ENCODE data around the gene CNBD2. TPM values are rescaled to one million over a fixed set of nuclear protein-coding genes. Genes with fewer than 3 reads are reported as not detected.
"Not testable (repeated sequence)": the region's sequence is repeated elsewhere in the genome, so short reads cannot be mapped to it uniquely, and the experiment has no call there.

CNBD2 gene
- polyA plus RNA-seq, 4 donors = 0.34 to 1.1 (median 0.65) TPM

DNA sequence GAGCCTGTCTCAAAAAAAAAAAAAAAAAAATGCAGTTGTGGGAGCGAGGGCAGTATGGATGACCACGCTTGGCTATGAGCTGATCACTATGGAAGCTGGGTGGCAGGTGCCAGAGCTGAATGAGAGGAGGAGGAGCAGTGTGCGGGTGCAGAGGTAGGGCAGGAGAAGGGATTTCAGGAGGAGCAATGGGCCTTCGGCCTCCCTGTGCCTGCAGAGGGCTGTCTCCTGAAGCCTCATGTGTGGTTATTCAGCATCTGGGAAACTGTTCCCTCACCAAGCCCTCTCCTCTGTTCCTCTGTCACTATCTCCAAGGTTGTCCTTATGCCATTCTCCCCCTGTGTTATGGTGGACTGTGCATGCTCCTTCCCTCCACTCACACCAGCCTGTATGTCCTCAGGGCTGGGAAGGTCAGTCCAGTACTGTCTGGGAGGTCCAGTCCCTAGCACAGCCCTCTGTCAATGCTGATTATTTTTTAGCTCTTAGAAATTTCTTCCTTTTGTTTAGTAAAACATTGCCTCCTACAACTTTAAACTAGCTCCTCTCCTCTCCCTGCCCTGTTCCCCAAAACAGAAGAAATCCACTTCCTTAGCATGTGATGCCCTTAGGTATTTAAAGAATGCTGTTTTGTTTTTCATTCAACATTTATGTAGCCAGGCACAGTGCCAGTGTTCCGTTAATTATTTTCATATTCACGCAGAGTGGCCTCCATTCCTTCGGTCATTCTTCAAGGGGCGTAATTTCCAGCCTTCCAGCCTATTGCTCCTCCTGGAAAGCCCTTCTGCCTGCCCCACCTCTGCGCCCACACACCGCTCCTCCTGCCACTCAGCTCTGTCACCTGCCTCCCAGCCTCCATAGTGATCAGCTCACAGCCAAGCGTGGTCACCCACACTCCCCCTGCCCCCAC lies 48.9 kb downstream of the CNBD2 start:
- DNase-seq (ENCODE audit: low read depth in 4 of 4, low spot score in 3 of 4) = peak; percentile 64 to 75 (median 74)

DNA sequence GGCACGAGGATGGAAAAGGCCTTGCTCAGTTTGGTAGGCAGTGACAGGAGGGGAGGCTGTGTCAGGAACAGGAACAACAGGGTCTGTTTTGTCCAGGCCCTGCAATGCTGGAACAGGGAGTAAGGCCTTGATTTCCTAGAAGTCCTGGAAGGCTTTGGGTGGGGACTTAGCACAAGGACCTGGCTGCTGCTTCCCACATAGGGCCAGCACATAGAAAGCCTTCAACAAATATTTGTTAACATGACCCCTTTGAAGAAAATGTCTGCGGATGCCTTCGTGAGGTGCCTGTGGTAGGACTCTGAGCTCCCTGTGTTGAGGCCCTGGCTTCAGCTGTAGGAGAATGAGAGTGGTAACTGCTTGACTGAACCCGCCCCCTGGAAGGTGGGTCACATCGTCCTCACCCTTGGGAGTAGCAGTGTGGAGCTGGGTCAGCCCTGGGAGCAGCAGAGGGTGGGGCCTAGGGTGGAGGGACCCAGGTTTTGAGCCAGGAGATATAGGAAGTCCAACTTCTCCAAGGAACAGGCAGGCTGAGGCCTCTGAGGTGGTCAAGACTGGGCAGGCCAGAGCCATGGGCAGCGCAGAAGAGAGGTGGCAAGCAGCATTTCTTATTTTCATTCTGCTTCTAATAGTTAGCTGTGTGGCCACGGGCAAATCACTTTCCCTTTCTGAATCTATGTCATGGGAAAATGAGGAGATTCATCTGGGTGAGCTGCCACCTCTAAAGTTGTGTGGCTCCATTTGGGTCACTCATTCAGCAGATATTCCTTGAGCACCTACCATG lies 50.0 kb downstream of the CNBD2 start:
- DNase-seq (ENCODE audit: low read depth in 4 of 4, low spot score in 3 of 4) = no peak

- DNase-seq (ENCODE audit: low read depth in 4 of 4, low spot score in 3 of 4) = not testable (repeated sequence)
Measured at GRCh38 chr20:36026131-36026530, 57.7 kb downstream of the CNBD2 start.

GRCh38 chr20:36028106-36028808 lies 59.9 kb downstream of the CNBD2 start:
- no peak for DNase-seq (ENCODE audit: low read depth in 4 of 4, low spot score in 3 of 4)

DNA sequence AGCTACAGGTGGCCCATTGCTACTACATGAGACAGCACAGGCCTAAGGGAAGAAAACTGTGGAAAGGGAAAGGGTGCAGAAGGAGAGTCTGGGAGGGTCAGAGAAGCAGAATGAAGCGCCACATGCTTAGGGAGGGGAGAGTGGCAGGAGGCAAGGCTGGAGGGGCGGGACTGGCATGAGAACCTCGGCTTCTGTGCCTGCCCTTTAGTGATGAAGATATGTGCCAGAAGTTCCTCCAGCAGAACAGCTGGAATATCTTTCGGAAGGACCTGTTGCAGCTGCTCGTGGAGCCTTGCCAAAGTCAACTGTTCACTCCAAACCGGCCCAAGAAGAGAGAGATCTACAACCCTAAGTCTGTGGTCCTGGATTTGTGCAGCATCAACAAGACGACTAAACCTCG lies 61.8 kb downstream of the CNBD2 start:
- peak in 1 of 4 donors; percentile 48 for DNase-seq (ENCODE audit: low read depth in 4 of 4, low spot score in 3 of 4)

DNA sequence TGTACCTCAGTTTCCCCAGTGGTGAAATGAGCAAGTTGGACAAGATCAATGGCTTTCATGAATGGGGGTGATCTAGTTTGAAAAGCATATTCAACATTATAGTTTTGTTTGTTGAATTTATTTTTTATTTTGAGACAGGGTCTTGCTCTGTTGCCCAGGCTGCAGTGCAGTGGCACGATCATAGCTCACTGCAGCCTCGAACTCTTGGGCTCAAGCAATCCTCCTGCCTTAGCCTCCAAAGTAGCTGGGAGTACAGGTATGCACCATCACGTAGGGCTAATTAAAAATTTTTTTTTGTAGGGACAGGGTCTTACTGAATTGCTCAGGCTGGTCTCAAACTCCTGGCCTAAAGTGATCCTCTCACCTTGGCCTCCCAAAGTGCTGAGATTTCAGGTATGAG lies 63.4 kb downstream of the CNBD2 start:
- no peak for DNase-seq (ENCODE audit: low read depth in 4 of 4, low spot score in 3 of 4)

DNA sequence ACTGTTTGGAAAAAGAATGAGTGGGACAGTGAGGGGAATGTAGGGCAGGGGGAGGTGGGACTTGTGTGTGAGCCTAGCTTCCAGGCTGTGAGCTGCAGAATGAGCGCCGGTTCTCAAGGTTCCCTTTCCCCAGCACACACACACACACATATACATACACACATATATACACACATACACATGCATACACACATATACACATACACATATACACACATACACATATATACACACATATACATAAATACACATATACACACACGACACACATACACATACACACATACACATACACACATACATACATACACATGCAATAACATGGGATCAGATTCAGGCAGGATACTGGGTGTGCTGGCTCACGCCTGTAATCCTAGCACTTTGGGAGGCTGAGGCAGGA lies 66.5 kb downstream of the CNBD2 start:
- DNase-seq (ENCODE audit: low read depth in 4 of 4, low spot score in 3 of 4) = no peak

GRCh38 chr20:36035745-36036144 lies 67.4 kb downstream of the CNBD2 start:
- no peak for DNase-seq (ENCODE audit: low read depth in 4 of 4, low spot score in 3 of 4)

- DNase-seq (ENCODE audit: low read depth in 4 of 4, low spot score in 3 of 4) = no peak
Measured at GRCh38 chr20:36036688-36037087, 68.3 kb downstream of the CNBD2 start.

- DNase-seq (ENCODE audit: low read depth in 4 of 4, low spot score in 3 of 4) = no peak
Measured at GRCh38 chr20:36040571-36040970, 72.2 kb downstream of the CNBD2 start.

DNA sequence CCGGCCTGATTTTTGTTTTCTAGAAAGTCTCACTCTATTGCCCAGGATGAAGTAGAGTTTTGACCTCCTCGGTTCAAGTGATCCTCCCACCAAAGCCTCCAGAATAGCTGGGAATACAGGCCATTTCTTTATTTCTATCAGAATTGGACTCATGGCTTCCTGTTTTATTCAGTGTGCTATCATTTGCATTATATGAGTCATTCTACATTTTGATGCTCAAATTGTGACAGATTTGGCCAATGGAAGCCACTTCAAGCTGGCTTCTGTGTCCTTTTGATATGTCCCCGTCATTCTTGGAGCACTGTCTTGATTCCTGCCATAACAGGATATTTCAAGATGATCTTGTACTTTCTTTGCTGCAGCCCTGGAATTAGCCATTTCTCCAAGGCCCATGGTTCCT lies 75.1 kb downstream of the CNBD2 start:
- DNase-seq (ENCODE audit: low read depth in 4 of 4, low spot score in 3 of 4) = no peak

DNA sequence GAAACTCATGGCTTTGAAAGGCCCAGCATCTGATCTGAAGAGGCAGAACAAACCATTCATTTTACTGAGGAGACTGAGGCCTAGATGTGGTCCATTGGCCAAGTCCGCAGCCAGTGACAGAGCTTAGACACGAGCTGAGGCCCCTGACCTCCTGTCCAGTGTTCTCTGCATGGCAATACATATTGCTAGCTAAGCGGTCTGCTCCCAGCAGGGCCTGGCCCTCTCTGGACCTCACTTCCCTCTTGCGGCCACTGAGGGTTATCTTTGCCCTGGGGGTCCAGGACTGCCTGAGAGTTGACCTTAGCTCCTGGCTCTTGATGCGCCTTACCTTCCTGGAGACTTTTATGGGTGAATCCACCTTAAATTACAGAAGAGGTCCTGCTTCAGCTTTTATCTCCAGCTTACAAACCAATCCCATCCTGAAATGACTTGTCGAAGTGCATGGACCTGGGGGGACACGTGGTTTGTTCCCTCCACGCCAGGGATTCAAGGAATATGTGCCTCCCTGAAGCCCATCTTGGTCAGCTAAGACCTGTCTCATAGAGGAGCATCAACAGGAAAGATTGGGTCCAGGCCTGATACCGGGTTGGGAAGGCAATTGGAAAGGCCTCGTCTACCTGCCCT lies 75.6 kb downstream of the CNBD2 start:
- no peak for DNase-seq (ENCODE audit: low read depth in 4 of 4, low spot score in 3 of 4)

DNA sequence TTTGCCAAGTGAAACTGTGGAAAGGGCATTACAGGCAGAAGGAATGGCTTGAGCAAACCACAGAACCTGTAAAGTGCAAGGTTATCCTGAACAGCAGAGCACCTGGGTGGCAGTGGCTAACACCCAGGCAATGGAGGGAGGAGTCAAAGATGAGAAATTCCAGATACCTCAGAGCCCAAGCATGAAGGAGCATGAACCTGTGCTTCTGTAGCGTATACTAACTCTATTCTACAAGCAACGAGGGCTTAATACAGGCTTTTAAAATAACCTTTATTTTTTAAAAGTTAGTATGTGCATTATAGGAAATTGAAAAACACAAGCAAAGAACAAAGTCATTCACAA lies 77.0 kb downstream of the CNBD2 start:
- no peak for DNase-seq (ENCODE audit: low read depth in 4 of 4, low spot score in 3 of 4)

- not testable (repeated sequence) for DNase-seq (ENCODE audit: low read depth in 4 of 4, low spot score in 3 of 4)
Measured at GRCh38 chr20:36046073-36046798, 77.8 kb downstream of the CNBD2 start.

- DNase-seq (ENCODE audit: low read depth in 4 of 4, low spot score in 3 of 4) = not testable (repeated sequence)
Measured at GRCh38 chr20:36049408-36049807, 81.0 kb downstream of the CNBD2 start.

GRCh38 chr20:36050436-36051317 lies 82.3 kb downstream of the CNBD2 start:
- DNase-seq (ENCODE audit: low read depth in 4 of 4, low spot score in 3 of 4) = peak in 3 of 4 donors; percentile 73 to 78 (median 77)

DNA sequence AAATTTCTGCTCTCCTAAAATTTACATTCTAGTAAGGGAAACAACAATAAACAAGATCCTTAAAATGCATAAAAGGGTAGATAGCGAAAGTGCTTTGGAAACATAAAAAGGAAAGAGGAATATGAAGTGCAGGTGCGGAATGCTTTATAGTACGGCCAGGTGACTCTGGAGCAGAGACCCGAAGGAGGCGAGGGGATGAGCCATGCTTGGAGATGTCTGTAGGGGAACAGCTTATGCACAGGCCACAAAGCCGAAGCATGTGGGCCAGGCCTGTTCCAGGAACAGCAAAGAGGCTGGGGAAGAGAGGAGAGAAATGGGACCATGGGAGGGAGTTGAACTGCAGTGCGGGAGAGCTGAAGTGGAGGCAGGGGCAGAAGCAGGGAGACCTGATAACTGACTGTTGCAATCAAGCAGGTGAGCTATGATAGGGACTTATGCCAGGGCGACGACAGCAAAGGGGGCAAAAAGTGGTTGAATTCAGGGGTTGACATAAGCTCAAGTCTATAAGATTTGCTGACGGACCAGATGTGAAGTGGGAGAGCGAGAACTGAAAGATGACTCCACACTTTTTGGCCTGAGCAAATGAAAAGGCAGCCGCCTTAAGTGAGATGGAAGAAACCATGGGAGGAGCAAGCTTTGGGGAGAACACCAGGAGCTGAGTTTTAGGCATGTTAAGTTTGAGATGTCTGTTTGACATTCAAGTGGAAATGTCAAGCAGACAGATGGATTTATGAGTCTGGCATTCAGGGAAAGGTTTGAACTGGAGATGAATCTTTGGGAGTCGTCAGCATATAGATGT lies 83.1 kb downstream of the CNBD2 start:
- DNase-seq (ENCODE audit: low read depth in 4 of 4, low spot score in 3 of 4) = no peak

GRCh38 chr20:36052117-36052513 lies 83.7 kb downstream of the CNBD2 start:
- no peak for DNase-seq (ENCODE audit: low read depth in 4 of 4, low spot score in 3 of 4)
